Measurements from ENCODE around the gene RCHY1.
"Not testable (repeated sequence)": the region's sequence is repeated elsewhere in the genome, so short reads cannot be mapped to it uniquely, and the experiment has no call there.

Gene RCHY1

GRCh38 chr4:75516144-75516543, 1.9 kb upstream of the RCHY1 start:
- no peak for DNase-seq (ENCODE audit: low read depth)

GRCh38 chr4:75514949-75515612, 878 bp upstream of the RCHY1 start:
- no peak for DNase-seq (ENCODE audit: low read depth)

GRCh38 chr4:75513526-75514130, 575 bp downstream of the RCHY1 start:
- no peak for DNase-seq (ENCODE audit: low read depth)

- no peak for DNase-seq (ENCODE audit: low read depth)
These were observed 1.6 kb downstream of the RCHY1 start for GRCh38 chr4:75512386-75513211.

GRCh38 chr4:75511841-75512240, 2.4 kb downstream of the RCHY1 start:
- DNase-seq (ENCODE audit: low read depth), result no peak

GRCh38 chr4:75509592-75509991, 4.6 kb downstream of the RCHY1 start:
- DNase-seq (ENCODE audit: low read depth), result not testable (repeated sequence)

- DNase-seq (ENCODE audit: low read depth), result no peak
These were observed 8.6 kb downstream of the RCHY1 start for GRCh38 chr4:75505630-75506029.

- no peak for DNase-seq (ENCODE audit: low read depth)
These were observed 11.5 kb downstream of the RCHY1 start for GRCh38 chr4:75502671-75503070.

- DNase-seq (ENCODE audit: low read depth), result no peak
These were observed 14.3 kb downstream of the RCHY1 start for GRCh38 chr4:75499900-75500299.

GRCh38 chr4:75498041-75498440, 16.2 kb downstream of the RCHY1 start:
- DNase-seq (ENCODE audit: low read depth), result no peak

GRCh38 chr4:75497133-75497532, 17.1 kb downstream of the RCHY1 start:
- no peak for DNase-seq (ENCODE audit: low read depth)

GRCh38 chr4:75496406-75496805, 17.8 kb downstream of the RCHY1 start:
- DNase-seq (ENCODE audit: low read depth), result no peak

GRCh38 chr4:75495476-75495875, 18.7 kb downstream of the RCHY1 start:
- DNase-seq (ENCODE audit: low read depth), result no peak

- DNase-seq (ENCODE audit: low read depth), result no peak
These were observed 19.6 kb downstream of the RCHY1 start for GRCh38 chr4:75494563-75494962.

- DNase-seq (ENCODE audit: low read depth), result no peak
These were observed 24.0 kb downstream of the RCHY1 start for GRCh38 chr4:75490155-75490554.

- DNase-seq (ENCODE audit: low read depth), result no peak
These were observed 30.0 kb downstream of the RCHY1 start for GRCh38 chr4:75484190-75484589.

GRCh38 chr4:75477201-75477600, 37.0 kb downstream of the RCHY1 start:
- no peak for DNase-seq (ENCODE audit: low read depth)

- DNase-seq (ENCODE audit: low read depth), result no peak
These were observed 43.5 kb downstream of the RCHY1 start for GRCh38 chr4:75470738-75471137.

- DNase-seq (ENCODE audit: low read depth), result no peak
These were observed 44.3 kb downstream of the RCHY1 start for GRCh38 chr4:75469896-75470295.

GRCh38 chr4:75457365-75457764, 56.8 kb downstream of the RCHY1 start:
- DNase-seq (ENCODE audit: low read depth), result no peak

GRCh38 chr4:75434105-75434504, 80.1 kb downstream of the RCHY1 start:
- no peak for DNase-seq (ENCODE audit: low read depth)

GRCh38 chr4:75432683-75433082, 81.5 kb downstream of the RCHY1 start:
- DNase-seq (ENCODE audit: low read depth), result no peak

- no peak for DNase-seq (ENCODE audit: low read depth)
These were observed 85.0 kb downstream of the RCHY1 start for GRCh38 chr4:75429208-75429607.

Data from stimulated activated CD8-positive, alpha-beta memory T cell treated with anti-CD3 and anti-CD28 coated beads, Interleukin-12 subunit alpha, Interleukin-12 subunit beta, amount 100 ng/mL, for 4 hours (primary cell).